Calu3 (cell line): ENCODE measurements around the gene MLXIPL. TPM values are rescaled to one million over a fixed set of nuclear protein-coding genes. Genes with fewer than 3 reads are reported as not detected.

Source experiments
- Bru-seq: library from RNA; stranded (reverse); fragments of 400-500 nt; gene quantifications from one replicate; lab custom pipeline; 2021; lab: Mats Ljungman, UMichigan
- BruChase-seq, 2 experiments: library from RNA; stranded (reverse); fragments of 400-500 nt; gene quantifications; one replicate each; lab custom pipeline; 2021; lab: Mats Ljungman, UMichigan
- BruUV-seq: library from RNA; stranded (reverse); fragments of 400-500 nt; replicated peaks from 2 replicates; lab custom pipeline; 2021; lab: Mats Ljungman, UMichigan
- CTCF ChIA-PET: fragments of 300-600 bp; sonication (Branson Sonifier 250); formaldehyde crosslinking; loops from one replicate; lab custom pipeline; 2022; ENCODE audit warnings: antibody characterized with exemption; lab: Charles Lee
- DNase-seq: peaks from one replicate; pipeline ENCODE4 v3.0.0; 2022
- H3K27ac Mint-ChIP-seq: one replicate; pipeline ENCODE4 v1.8.0; 2022; ENCODE audit warnings: mixed read lengths; ENCODE audit not compliant: unreplicated experiment
- H3K27me3 Mint-ChIP-seq: one replicate; pipeline ENCODE4 v1.8.0; 2022; ENCODE audit warnings: mixed read lengths; ENCODE audit not compliant: unreplicated experiment
- H3K36me3 Mint-ChIP-seq: one replicate; pipeline ENCODE4 v1.8.0; 2022; ENCODE audit warnings: mild to moderate bottlenecking, moderate library complexity, mixed read lengths; ENCODE audit not compliant: insufficient read depth, unreplicated experiment
- H3K4me1 Mint-ChIP-seq: one replicate; pipeline ENCODE4 v1.8.0; 2022; ENCODE audit warnings: mild to moderate bottlenecking, low read depth, mixed read lengths; ENCODE audit not compliant: unreplicated experiment
- H3K4me3 Mint-ChIP-seq: one replicate; pipeline ENCODE4 v1.8.0; 2022; ENCODE audit warnings: mild to moderate bottlenecking, low read depth, moderate library complexity, mixed read lengths; ENCODE audit not compliant: unreplicated experiment
- H3K9me3 Mint-ChIP-seq: one replicate; pipeline ENCODE4 v1.8.0; 2022; ENCODE audit warnings: low read depth, mixed read lengths; ENCODE audit not compliant: unreplicated experiment
- intact Hi-C: fragments of 100-400 bp; cut with micrococcal nuclease; formaldehyde crosslinking; loops from one replicate; pipeline ENCODE4 v1.10.0; 2022; ENCODE audit not compliant: unreplicated experiment
- long read RNA-seq: library from polyadenylated mRNA; stranded (forward); transcript quantifications from one replicate; pipeline ENCODE4 v2.0.0, GENCODE V29; 2022
- total RNA-seq: library from RNA; stranded (reverse); gene quantifications from 2 replicates; pipeline ENCODE4 v1.2.3, GENCODE V29; 2022
- TF ChIP-seq, protein P1 (sequence below): fragments of 200-600 bp; IDR thresholded peaks from one replicate; pipeline ENCODE4 v1.8.0; 2022; ENCODE audit warnings: antibody characterized with exemption; ENCODE audit not compliant: unreplicated experiment

MLXIPL gene, protein sequence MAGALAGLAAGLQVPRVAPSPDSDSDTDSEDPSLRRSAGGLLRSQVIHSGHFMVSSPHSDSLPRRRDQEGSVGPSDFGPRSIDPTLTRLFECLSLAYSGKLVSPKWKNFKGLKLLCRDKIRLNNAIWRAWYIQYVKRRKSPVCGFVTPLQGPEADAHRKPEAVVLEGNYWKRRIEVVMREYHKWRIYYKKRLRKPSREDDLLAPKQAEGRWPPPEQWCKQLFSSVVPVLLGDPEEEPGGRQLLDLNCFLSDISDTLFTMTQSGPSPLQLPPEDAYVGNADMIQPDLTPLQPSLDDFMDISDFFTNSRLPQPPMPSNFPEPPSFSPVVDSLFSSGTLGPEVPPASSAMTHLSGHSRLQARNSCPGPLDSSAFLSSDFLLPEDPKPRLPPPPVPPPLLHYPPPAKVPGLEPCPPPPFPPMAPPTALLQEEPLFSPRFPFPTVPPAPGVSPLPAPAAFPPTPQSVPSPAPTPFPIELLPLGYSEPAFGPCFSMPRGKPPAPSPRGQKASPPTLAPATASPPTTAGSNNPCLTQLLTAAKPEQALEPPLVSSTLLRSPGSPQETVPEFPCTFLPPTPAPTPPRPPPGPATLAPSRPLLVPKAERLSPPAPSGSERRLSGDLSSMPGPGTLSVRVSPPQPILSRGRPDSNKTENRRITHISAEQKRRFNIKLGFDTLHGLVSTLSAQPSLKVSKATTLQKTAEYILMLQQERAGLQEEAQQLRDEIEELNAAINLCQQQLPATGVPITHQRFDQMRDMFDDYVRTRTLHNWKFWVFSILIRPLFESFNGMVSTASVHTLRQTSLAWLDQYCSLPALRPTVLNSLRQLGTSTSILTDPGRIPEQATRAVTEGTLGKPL
- 1.1 and 3.0 TPM in 2 replicates for total RNA-seq
- percentile 23 among the genes with signal in this experiment for Bru-seq, nascent RNA
- percentile 16 among the genes with signal in this experiment for BruChase-seq, experiment 1, labeled RNA remaining after a 6-hour chase
- BruChase-seq, experiment 2, labeled RNA remaining after a 2-hour chase, result percentile 28 among the genes with signal in this experiment
- long read RNA-seq, partial matches to known transcripts, result 1 of 1 reads
- long read RNA-seq, other reads (novel, unspliced or antisense), result 0 of 1 reads

DNA sequence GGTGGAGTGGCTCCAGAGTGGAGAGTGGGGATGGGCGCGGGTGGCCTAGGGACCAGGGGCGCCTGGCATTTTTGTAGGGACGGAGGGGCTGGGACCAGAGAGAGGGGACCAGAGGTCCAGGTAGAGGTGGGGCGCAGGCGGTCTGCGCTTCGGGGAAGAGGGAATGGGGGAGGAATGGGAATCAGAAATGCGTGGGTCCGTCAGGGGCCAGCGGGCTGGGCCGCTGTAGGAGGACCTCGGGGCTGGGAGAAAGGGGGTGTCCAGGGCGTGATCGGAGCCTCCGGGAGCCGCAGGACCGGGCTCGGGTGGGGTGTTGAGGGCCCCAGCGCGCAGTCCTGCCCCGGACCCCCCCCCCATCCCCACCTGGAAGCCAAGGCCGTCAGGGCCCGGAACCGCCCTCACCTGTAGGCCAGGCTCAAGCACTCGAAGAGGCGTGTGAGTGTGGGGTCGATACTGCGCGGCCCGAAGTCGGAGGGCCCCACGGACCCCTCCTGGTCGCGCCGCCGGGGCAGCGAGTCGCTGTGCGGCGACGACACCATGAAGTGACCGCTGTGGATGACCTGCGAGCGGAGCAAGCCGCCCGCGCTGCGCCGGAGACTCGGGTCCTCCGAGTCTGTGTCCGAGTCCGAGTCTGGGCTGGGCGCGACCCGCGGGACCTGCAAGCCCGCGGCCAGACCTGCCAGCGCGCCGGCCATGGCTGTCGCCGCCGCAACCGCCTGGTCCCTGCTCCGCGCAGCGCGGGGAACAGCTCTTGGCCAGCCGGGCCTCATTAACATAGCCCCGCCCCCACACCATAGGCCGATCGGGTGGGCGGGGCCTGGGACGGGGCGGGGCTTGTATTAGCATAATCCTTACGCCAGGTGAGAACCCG is at the start of gene MLXIPL:
Gene MLXIPL, minus strand, starts transcription at position 725 of the 871 bp plus-strand sequence. Its CDS starts 30 bp downstream, at position 695.
- peak within 1 kb of the TSS; percentile 62 for H3K4me3 Mint-ChIP-seq
- peaks cover 42% of the 10 kb centered on the region for H3K27me3 Mint-ChIP-seq
- peak; percentile 85 for DNase-seq

DNA sequence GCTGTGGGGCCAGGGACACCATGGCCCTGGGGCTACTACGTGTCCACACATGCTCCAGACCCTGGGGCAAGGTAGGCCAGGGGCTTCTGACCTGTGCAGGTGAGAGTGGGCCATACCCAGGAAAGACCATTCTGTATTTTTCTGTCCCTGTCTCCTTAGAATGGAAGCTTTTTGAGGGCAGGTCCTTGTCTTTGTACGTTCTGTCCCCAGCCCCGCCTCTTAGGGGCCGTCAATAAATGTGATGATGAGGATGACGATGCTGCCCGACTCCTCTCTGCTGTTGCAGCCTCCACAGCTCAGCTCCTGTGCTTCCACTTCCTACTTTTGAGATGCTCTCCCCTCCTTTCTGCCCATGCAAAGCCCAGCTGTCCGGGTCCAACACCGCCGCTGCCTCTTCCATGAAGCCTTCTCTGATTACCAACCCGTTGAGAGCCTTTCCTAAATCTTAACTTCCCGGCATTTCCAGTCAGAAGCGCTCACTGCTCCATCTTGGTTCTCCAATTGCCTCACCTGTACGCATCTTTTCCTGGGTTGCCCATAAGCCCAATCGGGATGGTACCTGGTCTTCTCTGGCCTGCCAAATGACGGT is 47.6 kb upstream of the MLXIPL start:
- BruUV-seq, result no TSS peak
- H3K36me3 Mint-ChIP-seq, result peaks cover 18% of the 10 kb centered on the region
- H3K9me3 Mint-ChIP-seq, result no peaks in the 10 kb centered on the region
- no peak for DNase-seq
- no peak overlapping the region for H3K4me3 Mint-ChIP-seq
- H3K27ac Mint-ChIP-seq, result no peak overlapping the region
- CTCF ChIA-PET, result no interaction called here
- H3K27me3 Mint-ChIP-seq, result no peaks in the 10 kb centered on the region
- TF ChIP-seq, protein P1, sequence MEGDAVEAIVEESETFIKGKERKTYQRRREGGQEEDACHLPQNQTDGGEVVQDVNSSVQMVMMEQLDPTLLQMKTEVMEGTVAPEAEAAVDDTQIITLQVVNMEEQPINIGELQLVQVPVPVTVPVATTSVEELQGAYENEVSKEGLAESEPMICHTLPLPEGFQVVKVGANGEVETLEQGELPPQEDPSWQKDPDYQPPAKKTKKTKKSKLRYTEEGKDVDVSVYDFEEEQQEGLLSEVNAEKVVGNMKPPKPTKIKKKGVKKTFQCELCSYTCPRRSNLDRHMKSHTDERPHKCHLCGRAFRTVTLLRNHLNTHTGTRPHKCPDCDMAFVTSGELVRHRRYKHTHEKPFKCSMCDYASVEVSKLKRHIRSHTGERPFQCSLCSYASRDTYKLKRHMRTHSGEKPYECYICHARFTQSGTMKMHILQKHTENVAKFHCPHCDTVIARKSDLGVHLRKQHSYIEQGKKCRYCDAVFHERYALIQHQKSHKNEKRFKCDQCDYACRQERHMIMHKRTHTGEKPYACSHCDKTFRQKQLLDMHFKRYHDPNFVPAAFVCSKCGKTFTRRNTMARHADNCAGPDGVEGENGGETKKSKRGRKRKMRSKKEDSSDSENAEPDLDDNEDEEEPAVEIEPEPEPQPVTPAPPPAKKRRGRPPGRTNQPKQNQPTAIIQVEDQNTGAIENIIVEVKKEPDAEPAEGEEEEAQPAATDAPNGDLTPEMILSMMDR, result no peak
- H3K4me1 Mint-ChIP-seq, result peaks cover 6% of the 10 kb centered on the region
- intact Hi-C loops, result no loop called here

More for the DNA sequence above, at the start of gene MLXIPL:
- TF ChIP-seq, protein P1, result no peak
- Mint-ChIP-seq H3K27ac (no peak within 1 kb of the TSS), H3K9me3 (no peaks in the 10 kb centered on the region), H3K4me1 (no peaks in the 10 kb centered on the region), H3K36me3 (peaks cover 11% of the 10 kb centered on the region)
- intact Hi-C loops, result no loop called here
- no TSS peak for BruUV-seq
- CTCF ChIA-PET, result interaction anchor here (0.6 to 1.2 kb wide), 3 partner anchors 12 to 108 kb away, joined by 3 read pairs; no protein-coding TSS in a partner anchor

DNA sequence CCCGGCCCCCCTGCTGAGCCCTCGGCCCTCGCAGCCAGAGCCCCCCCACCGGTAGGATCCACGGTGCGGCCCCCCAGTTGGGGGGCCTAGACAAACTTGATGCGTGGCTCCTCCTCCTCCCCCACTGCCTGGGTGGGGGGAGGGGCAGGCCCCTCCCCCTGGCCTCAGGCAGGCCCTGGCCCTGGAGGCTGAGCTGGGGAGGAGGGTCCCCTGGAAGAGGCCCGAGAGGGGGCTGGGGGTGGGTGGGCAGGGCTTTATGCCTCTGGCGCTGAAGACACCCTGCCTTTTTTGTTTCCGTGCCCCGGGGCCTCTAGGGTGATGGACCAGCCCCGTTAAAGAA is 47.0 kb upstream of the MLXIPL start:
- H3K36me3 Mint-ChIP-seq, result peaks cover 18% of the 10 kb centered on the region

More for the DNA sequence above, 47.0 kb upstream of the MLXIPL start:
- Mint-ChIP-seq H3K4me1 (peaks cover 6% of the 10 kb centered on the region), H3K27ac (no peak overlapping the region), H3K4me3 (no peak overlapping the region), H3K9me3 (no peaks in the 10 kb centered on the region), H3K27me3 (no peaks in the 10 kb centered on the region)
- intact Hi-C loops, result no loop called here
- CTCF ChIA-PET, result no interaction called here
- TF ChIP-seq, protein P1, result no peak
- no TSS peak for BruUV-seq
- DNase-seq, result no peak
